HepG2 (cell line): ENCODE measurements around the gene PRKCZ. TPM values are rescaled to one million over a fixed set of nuclear protein-coding genes. Genes with fewer than 3 reads are reported as not detected.
A peak's percentile ranks its signal among the peaks of the same experiment; 100 is the strongest.

Source experiments
- ATAC-seq: fragments of 200-7000 bp; cut with Tn5 transposase; 3 replicates; pipeline ENCODE4 v1.9.1; 2020; ENCODE audit warnings: mild to moderate bottlenecking, moderate library complexity
- BruUV-seq: library from RNA; stranded (reverse); fragments of 400-500 nt; replicated peaks from 2 replicates; lab custom pipeline; 2021; lab: Mats Ljungman, UMichigan
- CTCF ChIA-PET: fragments of 300-600 bp; formaldehyde crosslinking; extraction: SDS; loops from one replicate; lab custom pipeline; 2021; ENCODE audit warnings: low total read pairs, inconsistent platforms, low intra/inter-chr PET ratio; lab: Yijun Ruan, JAX
- POLR2A ChIA-PET: fragments of 350-600 bp; sonication (Branson Sonifier 250); formaldehyde crosslinking; loops from one replicate; lab custom pipeline; 2020; ENCODE audit warnings: antibody characterized with exemption, inconsistent platforms; lab: Yijun Ruan, JAX
- DNase-seq: peaks from one replicate; pipeline ENCODE4 v3.0.0-alpha.2; 2015; ENCODE audit warnings: low spot score
- FAIRE-seq: peaks from 3 replicates; lab custom pipeline; 2011; peaks lifted over from hg19 to GRCh38; lab: Jason Lieb, UNC
- H2AFZ ChIP-seq: one replicate; pipeline ENCODE4 v1.6.1; 2011; ENCODE audit warnings: low read length, inconsistent platforms
- H3K27ac ChIP-seq: fragments of 300-600 bp; 3 replicates; pipeline ENCODE4 v1.8.0; 2011; ENCODE audit warnings: mixed run types, mild to moderate bottlenecking, mixed read lengths, low read length, inconsistent platforms; ENCODE audit not compliant: insufficient read depth; ENCODE audit errors: extremely low read length
- H3K27me3 ChIP-seq, 2 experiments: fragments of 200-600 bp in 1 of 2; 2 replicates in 1 of 2; 3 replicates in 1 of 2; pipeline versions ENCODE4 v1.6.0 to v1.8.0; 2011; ENCODE audit warnings: low read length in 2 of 2, mild to moderate bottlenecking in 2 of 2, moderate library complexity in 2 of 2, inconsistent platforms in 1 of 2; ENCODE audit not compliant: insufficient read depth in 2 of 2, control insufficient read depth in 1 of 2
- H3K36me3 ChIP-seq, 2 experiments: fragments of 200-600 bp in 1 of 2; replicated peaks in 1 of 2; 2 replicates in 1 of 2; 3 replicates in 1 of 2; pipeline versions ENCODE4 v1.5.1 to v1.8.0; 2011; ENCODE audit warnings: low read length in 2 of 2, inconsistent platforms in 1 of 2; ENCODE audit not compliant: insufficient read depth in 2 of 2, control insufficient read depth in 1 of 2
- H3K4me1 ChIP-seq: 2 replicates; pipeline ENCODE4 v1.5.1; 2012; ENCODE audit warnings: low read length, inconsistent platforms; ENCODE audit not compliant: insufficient read depth
- H3K4me2 ChIP-seq: 2 replicates; pipeline ENCODE4 v1.6.0; 2011; ENCODE audit warnings: low read depth, low read length, inconsistent platforms
- H3K4me3 ChIP-seq, 3 experiments: fragments of 200-600 bp in 1 of 3; sonication (generic), shearing (Covaris generic) in 1 of 3; replicated peaks in 1 of 3; 2 replicates each; pipeline ENCODE4 v1.5.1; 2011 to 2016; ENCODE audit warnings: low read length in 3 of 3, inconsistent platforms in 2 of 3, low read depth in 2 of 3, mild to moderate bottlenecking in 2 of 3, control low read depth in 1 of 3, mixed read lengths in 1 of 3; ENCODE audit not compliant: insufficient read depth in 1 of 3
- H3K79me2 ChIP-seq: one replicate; pipeline ENCODE4 v1.6.1; 2011; ENCODE audit warnings: low read length, inconsistent platforms; ENCODE audit not compliant: insufficient read depth
- H3K9ac ChIP-seq: 2 replicates; pipeline ENCODE4 v1.6.0; 2011; ENCODE audit warnings: mild to moderate bottlenecking, low read depth, low read length, inconsistent platforms; ENCODE audit not compliant: insufficient read depth
- H3K9me3 ChIP-seq: 2 replicates; pipeline ENCODE4 v1.5.1; 2012; ENCODE audit warnings: mild to moderate bottlenecking, low read length
- H4K20me1 ChIP-seq: 2 replicates; pipeline ENCODE4 v1.6.0; 2011; ENCODE audit warnings: inconsistent platforms, mild to moderate bottlenecking, low read length, moderate library complexity; ENCODE audit not compliant: insufficient read depth
- CENPX ChIP-seq: sonication (generic); formaldehyde crosslinking; IDR thresholded peaks from 2 replicates; pipeline ENCODE4 v1.9.0; 2021; ENCODE audit warnings: mild to moderate bottlenecking, missing genetic modification reagents, moderate library complexity
- RARA ChIP-seq: IDR thresholded peaks from 2 replicates; pipeline ENCODE4 v1.6.1; 2016; ENCODE audit warnings: missing genetic modification reagents, missing compliant biosample characterization
- XBP1 ChIP-seq: sonication (generic); formaldehyde crosslinking; IDR thresholded peaks from 2 replicates; pipeline ENCODE4 v1.5.0; 2020; ENCODE audit warnings: missing genetic modification reagents
- ZFP1 ChIP-seq: IDR thresholded peaks from 2 replicates; pipeline ENCODE4 v1.6.1; 2016
- WGBS: methylation state at CpG from one replicate; pipeline ENCODE4 v1.1.6; 2017; ENCODE audit warnings: low lambda C conversion rate; 5-methylcytosine and 5-hydroxymethylcytosine counted together
- in situ Hi-C: cut with HindIII; loops from 2 replicates; pipeline ENCODE4 v1.10.0; 2017; ENCODE audit warnings: low pct_unique_long_range_greater_than_20kb; ENCODE audit not compliant: extremely low pct_ligation_motif_present
- intact Hi-C: fragments of 100-400 bp; cut with micrococcal nuclease; formaldehyde crosslinking; loops from one replicate; pipeline ENCODE4 v1.10.0; 2022; ENCODE audit not compliant: unreplicated experiment
- polyA plus RNA-seq, 8 experiments: library from polyadenylated mRNA; depleted of rRNA in 3 of 8; stranded (reverse) in 7 of 8; unstranded in 1 of 8; fragments of >200 nt; fragmentation: Illumina TruSeq in 4 of 8; extraction: Trizol in 4 of 8; gene quantifications; 2 replicates each; pipeline versions ENCODE4 v1.2.1 to v1.2.3, GENCODE V29; 2011 to 2016; ENCODE audit warnings: low read depth in 4 of 8, missing spikeins in 1 of 8, mixed read lengths in 1 of 8; ENCODE audit not compliant: insufficient read depth in 1 of 8
- total RNA-seq, 5 experiments: library from RNA; depleted of rRNA; stranded (reverse); fragments of >200 nt; fragmentation: Illumina TruSeq; extraction: Trizol; gene quantifications; 2 replicates each; pipeline ENCODE4 v1.2.3, GENCODE V29; 2016; ENCODE audit warnings: low read depth in 1 of 5
- TF ChIP-seq, protein P1 (sequence below): sonication (generic); formaldehyde crosslinking; IDR thresholded peaks from 2 replicates; pipeline ENCODE4 v1.9.0; 2021; ENCODE audit warnings: missing genetic modification reagents, borderline replicate concordance
- TF ChIP-seq, protein P2 (sequence below): sonication (generic); formaldehyde crosslinking; IDR thresholded peaks from 2 replicates; pipeline ENCODE4 v1.5.0; 2020; ENCODE audit warnings: missing genetic modification reagents, mild to moderate bottlenecking, borderline replicate concordance

Gene PRKCZ
- total and polyA plus RNA-seq, 2 of the 13 experiments (the other 11 are each of a cell fraction or from before 2014, with no cell fraction given), result 34.7 to 85.2 TPM

DNA sequence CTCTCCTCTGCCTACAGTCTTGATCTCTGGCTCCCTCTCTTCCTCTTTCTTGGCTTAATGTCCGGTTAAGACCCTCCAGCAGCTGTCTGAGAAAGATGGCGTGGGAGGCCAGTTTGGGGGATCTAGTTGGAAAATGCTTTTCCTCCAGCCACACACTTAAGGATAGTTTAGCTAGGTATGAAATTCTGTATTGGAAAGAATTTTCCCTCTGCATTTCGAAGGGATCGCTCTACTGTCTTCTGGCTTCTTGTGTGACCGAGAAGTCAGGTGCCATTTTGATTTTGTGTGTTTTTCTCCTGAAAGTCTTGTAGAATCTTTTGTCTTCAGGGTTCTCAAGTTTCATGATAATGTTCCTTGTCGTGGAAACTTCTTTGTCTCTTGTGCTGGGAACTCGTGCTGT, 28.0 kb downstream of the PRKCZ start:
- in situ Hi-C loops (no loop called here), intact Hi-C loops (no loop called here)
- Histone ChIP-seq H3K36me3 (peaks cover 2 to 12% of the 10 kb centered on the region in 2 experiments; a peak in 4 of 5 replicates), H3K4me2 (no peak overlapping the region), H2AFZ (no peak overlapping the region), H3K9ac (no peak overlapping the region), H3K27me3 (no peaks in the 10 kb centered on the region), H3K9me3 (peaks cover 18% of the 10 kb centered on the region), H3K4me3 (no peak overlapping the region), H3K79me2 (peaks cover 8% of the 10 kb centered on the region), H3K27ac (no peak overlapping the region), H3K4me1 (no peaks in the 10 kb centered on the region), H4K20me1 (no peaks in the 10 kb centered on the region)
- no peak for ATAC-seq
- ChIA-PET POLR2A (no interaction called here), CTCF (no interaction called here)
- TF ChIP-seq, protein P1, sequence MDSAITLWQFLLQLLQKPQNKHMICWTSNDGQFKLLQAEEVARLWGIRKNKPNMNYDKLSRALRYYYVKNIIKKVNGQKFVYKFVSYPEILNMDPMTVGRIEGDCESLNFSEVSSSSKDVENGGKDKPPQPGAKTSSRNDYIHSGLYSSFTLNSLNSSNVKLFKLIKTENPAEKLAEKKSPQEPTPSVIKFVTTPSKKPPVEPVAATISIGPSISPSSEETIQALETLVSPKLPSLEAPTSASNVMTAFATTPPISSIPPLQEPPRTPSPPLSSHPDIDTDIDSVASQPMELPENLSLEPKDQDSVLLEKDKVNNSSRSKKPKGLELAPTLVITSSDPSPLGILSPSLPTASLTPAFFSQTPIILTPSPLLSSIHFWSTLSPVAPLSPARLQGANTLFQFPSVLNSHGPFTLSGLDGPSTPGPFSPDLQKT (CRISPR knock-in tag), result no peak
- TF ChIP-seq CENPX (CRISPR knock-in tag) (no peak), ZFP1 (CRISPR knock-in tag) (peak; percentile 100), XBP1 (CRISPR knock-in tag) (no peak), RARA (CRISPR knock-in tag) (no peak)
- TF ChIP-seq, protein P2, sequence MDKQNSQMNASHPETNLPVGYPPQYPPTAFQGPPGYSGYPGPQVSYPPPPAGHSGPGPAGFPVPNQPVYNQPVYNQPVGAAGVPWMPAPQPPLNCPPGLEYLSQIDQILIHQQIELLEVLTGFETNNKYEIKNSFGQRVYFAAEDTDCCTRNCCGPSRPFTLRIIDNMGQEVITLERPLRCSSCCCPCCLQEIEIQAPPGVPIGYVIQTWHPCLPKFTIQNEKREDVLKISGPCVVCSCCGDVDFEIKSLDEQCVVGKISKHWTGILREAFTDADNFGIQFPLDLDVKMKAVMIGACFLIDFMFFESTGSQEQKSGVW (CRISPR knock-in tag), result no peak
- no peak for FAIRE-seq
- no TSS peak for BruUV-seq
- DNase-seq, result no peak
- WGBS, result 96% methylated on average over 7 of the region's 7 CpGs
